ENCODE data around the gene RP2.

RP2 gene

DNA sequence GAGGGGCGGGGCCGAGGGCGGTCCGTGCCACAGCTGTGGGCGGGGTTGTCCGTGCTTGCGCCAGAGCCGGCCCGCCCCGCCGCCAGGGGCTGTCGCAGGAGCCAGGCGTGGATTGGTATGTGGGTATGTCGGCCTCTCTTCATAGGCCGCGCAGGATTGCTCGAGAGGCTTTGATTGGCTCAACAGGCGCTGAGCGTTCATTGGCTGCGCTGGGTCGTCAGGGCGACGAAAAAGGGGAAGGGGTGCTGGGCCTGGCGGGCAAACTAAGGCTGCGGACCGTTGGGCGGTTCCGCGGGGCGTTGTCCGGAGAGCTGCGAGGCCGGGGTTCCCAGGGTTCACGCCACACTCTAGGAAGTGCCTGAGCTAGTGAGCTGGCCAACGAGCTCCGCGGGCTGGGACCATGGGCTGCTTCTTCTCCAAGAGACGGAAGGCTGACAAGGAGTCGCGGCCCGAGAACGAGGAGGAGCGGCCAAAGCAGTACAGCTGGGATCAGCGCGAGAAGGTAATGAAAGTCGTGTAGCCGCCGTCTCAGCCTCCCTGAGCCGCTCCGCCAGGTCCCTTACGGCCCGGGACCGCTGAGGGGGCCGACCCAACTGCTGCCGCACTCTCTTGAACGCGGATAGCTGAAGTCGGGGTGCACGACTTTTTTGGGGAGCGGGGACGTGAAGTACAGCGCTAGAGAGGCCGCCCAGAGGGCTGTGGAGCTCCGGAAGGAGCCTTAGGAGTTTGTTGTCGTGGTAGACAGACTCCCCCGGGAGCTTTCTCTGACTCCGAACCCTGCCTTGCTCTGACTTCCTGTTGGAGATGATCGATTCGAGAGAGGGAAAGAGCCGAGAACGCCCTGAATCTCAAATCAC is at the start of gene RP2:
Gene RP2 (plus strand): TSS at position 343 of the 857 bp plus-strand sequence. CDS start 58 bp downstream, at position 401.
- peaks cover 19% of the 10 kb centered on the region for H3K4me1 ChIP-seq (ENCODE audit: control insufficient read depth, insufficient read depth, low read length)
- H3K27me3 ChIP-seq (replicated peaks; ENCODE audit: control insufficient read depth, insufficient read depth, low read length): peaks cover 2% of the 10 kb centered on the region
- DNase-seq (ENCODE audit: low read depth): peak; percentile 95
- H3K9me3 ChIP-seq (ENCODE audit: control insufficient read depth, low read length): no peaks in the 10 kb centered on the region
- H3K9ac ChIP-seq (ENCODE audit: low read length): peak within 1 kb of the TSS; percentile 90
- H3K4me3 ChIP-seq (ENCODE audit: low read length): peak within 1 kb of the TSS; percentile 89
- no peaks in the 10 kb centered on the region for H3K36me3 ChIP-seq (ENCODE audit: control insufficient read depth, insufficient read depth, low read length, severe bottlenecking)

DNA sequence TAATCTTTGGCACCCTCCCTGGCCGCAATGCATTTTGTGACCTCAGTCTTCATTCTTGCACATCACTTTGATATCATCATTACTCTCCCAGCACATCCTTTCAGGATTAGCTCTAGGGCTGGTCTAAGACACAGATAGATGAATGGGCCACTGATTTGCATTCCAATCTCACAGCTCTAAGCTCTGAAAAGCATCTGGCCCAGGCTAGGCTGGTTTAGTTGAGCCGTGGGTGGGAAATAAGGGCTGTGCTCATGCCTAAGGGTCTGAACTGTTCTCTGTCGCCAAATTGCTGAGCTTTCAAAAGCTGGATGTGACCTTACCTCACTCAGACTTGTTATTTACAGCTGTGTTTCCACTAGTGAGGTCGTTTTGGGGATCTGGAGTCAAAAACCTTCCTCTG is 47.9 kb upstream of the RP2 start:
- Histone ChIP-seq H3K4me3 (ENCODE audit: low read length) (no peak overlapping the region), H3K4me1 (ENCODE audit: control insufficient read depth, insufficient read depth, low read length) (peaks cover 8% of the 10 kb centered on the region), H3K36me3 (ENCODE audit: control insufficient read depth, insufficient read depth, low read length, severe bottlenecking) (no peaks in the 10 kb centered on the region), H3K9me3 (ENCODE audit: control insufficient read depth, low read length) (no peaks in the 10 kb centered on the region), H3K9ac (ENCODE audit: low read length) (no peak overlapping the region), H3K27me3 (replicated peaks; ENCODE audit: control insufficient read depth, insufficient read depth, low read length) (no peaks in the 10 kb centered on the region)
- DNase-seq (ENCODE audit: low read depth): peak; percentile 52

DNA sequence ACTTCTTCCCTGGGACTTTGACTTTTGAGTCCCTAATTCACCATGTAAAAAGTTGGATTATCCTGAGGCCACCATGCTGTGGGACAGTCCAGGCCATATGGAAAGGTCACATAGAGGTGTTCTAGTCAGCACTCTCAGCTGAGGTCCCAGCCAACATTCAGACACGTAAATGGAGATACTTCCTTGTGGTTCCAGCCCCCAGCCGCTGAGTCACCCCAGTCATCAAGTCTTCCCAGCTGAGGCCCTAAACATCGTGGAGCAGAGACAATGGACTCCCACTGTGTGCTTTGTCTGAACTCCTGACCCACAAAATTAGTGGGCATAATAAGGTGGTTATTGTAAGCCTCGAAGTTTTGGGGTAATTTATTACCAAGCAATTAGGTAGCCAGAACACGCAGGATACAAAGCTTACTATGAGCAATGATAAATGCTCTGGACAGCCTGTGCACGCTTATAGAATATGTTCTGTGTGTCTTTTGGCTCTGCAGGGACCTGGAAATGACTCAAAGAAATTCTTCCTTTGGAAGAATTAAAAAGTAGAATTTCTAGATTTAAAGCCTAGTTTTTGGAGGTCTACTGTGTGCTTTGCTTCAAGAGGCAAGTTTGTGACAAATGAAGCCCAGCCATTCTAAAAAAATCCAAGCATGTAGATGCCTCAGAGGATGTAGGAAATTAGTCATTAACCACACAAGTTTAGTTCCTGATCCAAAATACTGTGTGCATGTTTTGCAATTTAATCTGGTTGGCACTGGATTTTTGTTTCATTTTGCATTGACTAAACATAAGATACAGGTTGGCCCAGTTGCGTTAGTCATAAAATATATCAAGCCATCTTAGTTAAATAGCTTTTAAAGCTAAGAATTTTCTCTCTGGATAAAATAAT is 44.7 kb upstream of the RP2 start:
- peak; percentile 84 for DNase-seq (ENCODE audit: low read depth)
- no peaks in the 10 kb centered on the region for H3K36me3 ChIP-seq (ENCODE audit: control insufficient read depth, insufficient read depth, low read length, severe bottlenecking)
- H3K9ac ChIP-seq (ENCODE audit: low read length): no peak overlapping the region
- H3K4me3 ChIP-seq (ENCODE audit: low read length): peak overlapping the region; percentile 4
- H3K27me3 ChIP-seq (replicated peaks; ENCODE audit: control insufficient read depth, insufficient read depth, low read length): no peaks in the 10 kb centered on the region
- peaks cover 8% of the 10 kb centered on the region for H3K4me1 ChIP-seq (ENCODE audit: control insufficient read depth, insufficient read depth, low read length)
- no peaks in the 10 kb centered on the region for H3K9me3 ChIP-seq (ENCODE audit: control insufficient read depth, low read length)

- no peaks in the 10 kb centered on the region for H3K27me3 ChIP-seq (replicated peaks; ENCODE audit: control insufficient read depth, insufficient read depth, low read length)
- peaks cover 8% of the 10 kb centered on the region for H3K4me1 ChIP-seq (ENCODE audit: control insufficient read depth, insufficient read depth, low read length)
Observed at GRCh38 chrX:46792810-46793188, 44.0 kb upstream of the RP2 start.

DNA sequence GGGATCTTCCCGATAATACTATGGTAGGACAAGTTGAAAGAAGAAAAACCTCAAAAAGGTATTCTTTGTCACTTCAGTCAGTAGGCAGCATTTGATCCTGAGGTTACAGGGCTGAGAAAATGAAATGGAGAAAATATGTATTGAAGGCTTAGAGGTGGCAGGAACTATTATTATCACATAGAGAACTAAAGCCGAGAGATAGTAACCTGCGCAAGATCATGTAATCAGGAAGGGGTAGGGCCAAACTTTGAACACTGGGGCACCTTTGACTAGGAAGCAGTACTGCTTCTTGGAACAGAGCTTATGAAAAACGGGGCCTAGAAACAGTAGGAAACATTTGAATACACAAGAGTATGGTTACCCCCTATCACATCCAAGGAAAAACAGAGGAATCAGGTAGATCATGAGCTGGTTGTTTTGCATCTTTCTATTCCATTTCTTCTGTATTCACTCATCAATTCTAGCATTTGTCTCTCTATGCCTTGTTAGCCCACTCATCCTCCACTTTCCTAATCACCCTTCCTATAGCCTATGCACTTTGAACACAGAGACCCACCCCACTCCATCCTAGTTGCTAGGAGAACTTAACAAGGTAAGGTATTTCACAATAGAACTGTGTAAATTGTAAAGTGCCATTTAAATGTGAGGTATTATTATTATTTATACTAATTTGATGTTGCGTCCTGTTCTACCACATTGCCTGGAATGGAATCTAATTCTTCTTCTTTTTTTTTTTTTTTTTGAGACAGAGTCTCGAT is 43.3 kb upstream of the RP2 start:
- Histone ChIP-seq H3K36me3 (ENCODE audit: control insufficient read depth, insufficient read depth, low read length, severe bottlenecking) (no peaks in the 10 kb centered on the region), H3K4me1 (ENCODE audit: control insufficient read depth, insufficient read depth, low read length) (peaks cover 8% of the 10 kb centered on the region), H3K9me3 (ENCODE audit: control insufficient read depth, low read length) (no peaks in the 10 kb centered on the region), H3K27me3 (replicated peaks; ENCODE audit: control insufficient read depth, insufficient read depth, low read length) (no peaks in the 10 kb centered on the region), H3K4me3 (ENCODE audit: low read length) (no peak overlapping the region), H3K9ac (ENCODE audit: low read length) (no peak overlapping the region)
- no peak for DNase-seq (ENCODE audit: low read depth)

More at GRCh38 chrX:46792810-46793188, 44.0 kb upstream of the RP2 start:
- H3K4me3 ChIP-seq (ENCODE audit: low read length): peak overlapping the region; percentile 4
- H3K36me3 ChIP-seq (ENCODE audit: control insufficient read depth, insufficient read depth, low read length, severe bottlenecking): no peaks in the 10 kb centered on the region
- H3K9ac ChIP-seq (ENCODE audit: low read length): no peak overlapping the region
- no peak for DNase-seq (ENCODE audit: low read depth)
- H3K9me3 ChIP-seq (ENCODE audit: control insufficient read depth, low read length): no peaks in the 10 kb centered on the region

- Histone ChIP-seq H3K4me1 (ENCODE audit: control insufficient read depth, insufficient read depth, low read length) (peaks cover 6% of the 10 kb centered on the region), H3K9ac (ENCODE audit: low read length) (no peak overlapping the region), H3K9me3 (ENCODE audit: control insufficient read depth, low read length) (no peaks in the 10 kb centered on the region), H3K36me3 (ENCODE audit: control insufficient read depth, insufficient read depth, low read length, severe bottlenecking) (no peaks in the 10 kb centered on the region), H3K4me3 (ENCODE audit: low read length) (no peak overlapping the region), H3K27me3 (replicated peaks; ENCODE audit: control insufficient read depth, insufficient read depth, low read length) (peaks cover 3% of the 10 kb centered on the region)
- peak; percentile 80 for DNase-seq (ENCODE audit: low read depth)
Observed at GRCh38 chrX:46796574-46797191, 40.2 kb upstream of the RP2 start.

DNA sequence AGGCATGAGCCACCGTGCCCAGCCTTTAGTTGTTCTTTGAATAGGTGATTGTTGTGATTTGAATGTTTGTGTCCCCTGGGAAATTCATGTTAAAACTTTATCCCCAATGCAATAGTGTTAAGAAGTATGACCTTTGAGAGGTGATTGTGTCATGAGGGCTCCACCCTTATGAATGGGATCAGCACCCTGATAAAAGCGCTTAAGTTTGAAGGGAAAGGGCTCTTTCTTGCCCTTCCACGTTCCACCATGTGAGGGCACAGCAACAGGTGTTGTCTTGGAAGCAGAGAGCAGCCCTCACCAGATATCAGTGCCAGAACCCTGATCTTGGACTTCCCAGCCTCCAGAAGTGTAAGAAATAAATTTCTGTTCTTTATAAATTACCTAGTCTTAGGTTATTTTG is 33.7 kb upstream of the RP2 start:
- H3K4me1 ChIP-seq (ENCODE audit: control insufficient read depth, insufficient read depth, low read length): no peaks in the 10 kb centered on the region
- no peak overlapping the region for H3K4me3 ChIP-seq (ENCODE audit: low read length)
- peaks cover 7% of the 10 kb centered on the region for H3K27me3 ChIP-seq (replicated peaks; ENCODE audit: control insufficient read depth, insufficient read depth, low read length)
- DNase-seq (ENCODE audit: low read depth): no peak
- H3K9me3 ChIP-seq (ENCODE audit: control insufficient read depth, low read length): no peaks in the 10 kb centered on the region
- no peaks in the 10 kb centered on the region for H3K36me3 ChIP-seq (ENCODE audit: control insufficient read depth, insufficient read depth, low read length, severe bottlenecking)
- H3K9ac ChIP-seq (ENCODE audit: low read length): no peak overlapping the region

DNA sequence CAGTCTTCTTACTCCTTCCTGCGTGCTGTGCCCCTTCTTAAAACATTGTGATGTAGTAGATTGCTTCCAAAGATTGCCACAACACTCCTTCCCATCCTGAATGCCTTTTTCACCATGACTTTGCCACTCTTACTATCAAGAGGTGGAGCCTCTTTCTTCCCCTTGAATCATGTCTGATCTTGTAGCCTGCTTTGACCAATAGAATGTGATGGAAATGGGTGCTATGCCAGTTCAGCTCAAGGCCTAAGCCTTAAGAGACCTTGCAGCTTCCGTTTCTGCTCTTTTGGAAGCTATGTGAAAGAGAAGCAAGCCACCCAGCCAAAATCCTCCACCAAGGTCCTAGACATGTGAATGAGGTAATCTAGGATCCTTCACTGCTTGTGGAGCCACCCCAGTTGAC is 31.6 kb upstream of the RP2 start:
- no peaks in the 10 kb centered on the region for H3K9me3 ChIP-seq (ENCODE audit: control insufficient read depth, low read length)
- H3K36me3 ChIP-seq (ENCODE audit: control insufficient read depth, insufficient read depth, low read length, severe bottlenecking): no peaks in the 10 kb centered on the region
- no peak for DNase-seq (ENCODE audit: low read depth)
- peaks cover 4% of the 10 kb centered on the region for H3K27me3 ChIP-seq (replicated peaks; ENCODE audit: control insufficient read depth, insufficient read depth, low read length)
- H3K4me1 ChIP-seq (ENCODE audit: control insufficient read depth, insufficient read depth, low read length): no peaks in the 10 kb centered on the region
- no peak overlapping the region for H3K4me3 ChIP-seq (ENCODE audit: low read length)
- H3K9ac ChIP-seq (ENCODE audit: low read length): no peak overlapping the region

- Histone ChIP-seq H3K27me3 (replicated peaks; ENCODE audit: control insufficient read depth, insufficient read depth, low read length) (peaks cover 11% of the 10 kb centered on the region), H3K36me3 (ENCODE audit: control insufficient read depth, insufficient read depth, low read length, severe bottlenecking) (no peaks in the 10 kb centered on the region), H3K9ac (ENCODE audit: low read length) (no peak overlapping the region), H3K4me1 (ENCODE audit: control insufficient read depth, insufficient read depth, low read length) (no peaks in the 10 kb centered on the region), H3K9me3 (ENCODE audit: control insufficient read depth, low read length) (no peaks in the 10 kb centered on the region), H3K4me3 (ENCODE audit: low read length) (no peak overlapping the region)
- peak; percentile 52 for DNase-seq (ENCODE audit: low read depth)
Observed at GRCh38 chrX:46811121-46811520, 25.7 kb upstream of the RP2 start.

GRCh38 chrX:46812445-46812844 is 24.4 kb upstream of the RP2 start:
- Histone ChIP-seq H3K9me3 (ENCODE audit: control insufficient read depth, low read length) (no peaks in the 10 kb centered on the region), H3K36me3 (ENCODE audit: control insufficient read depth, insufficient read depth, low read length, severe bottlenecking) (no peaks in the 10 kb centered on the region), H3K4me3 (ENCODE audit: low read length) (no peak overlapping the region), H3K9ac (ENCODE audit: low read length) (no peak overlapping the region), H3K4me1 (ENCODE audit: control insufficient read depth, insufficient read depth, low read length) (no peaks in the 10 kb centered on the region), H3K27me3 (replicated peaks; ENCODE audit: control insufficient read depth, insufficient read depth, low read length) (peaks cover 17% of the 10 kb centered on the region)
- DNase-seq (ENCODE audit: low read depth): no peak
